Fibroblast of lung (primary cell): ENCODE data around the gene CPT1C.

Experiments used
- EZH2 ChIP-seq: IDR thresholded peaks from 2 replicates; pipeline ENCODE4 v1.5.1; 2012; ENCODE audit warnings: low read length, control low read depth, mild to moderate bottlenecking; ENCODE audit errors: missing control alignments
- TF ChIP-seq, protein P1 (sequence below), 2 donors: IDR thresholded peaks in 1 of 2; conservative IDR thresholded peaks in 1 of 2; 1 replicate in 1 of 2; 2 replicates in 1 of 2; pipeline ENCODE4 v1.5.1; 2011 to 2012; ENCODE audit warnings: low read length in 2 of 2, control low read depth in 1 of 2, inconsistent platforms in 1 of 2, low read depth in 1 of 2, mild to moderate bottlenecking in 1 of 2

DNA sequence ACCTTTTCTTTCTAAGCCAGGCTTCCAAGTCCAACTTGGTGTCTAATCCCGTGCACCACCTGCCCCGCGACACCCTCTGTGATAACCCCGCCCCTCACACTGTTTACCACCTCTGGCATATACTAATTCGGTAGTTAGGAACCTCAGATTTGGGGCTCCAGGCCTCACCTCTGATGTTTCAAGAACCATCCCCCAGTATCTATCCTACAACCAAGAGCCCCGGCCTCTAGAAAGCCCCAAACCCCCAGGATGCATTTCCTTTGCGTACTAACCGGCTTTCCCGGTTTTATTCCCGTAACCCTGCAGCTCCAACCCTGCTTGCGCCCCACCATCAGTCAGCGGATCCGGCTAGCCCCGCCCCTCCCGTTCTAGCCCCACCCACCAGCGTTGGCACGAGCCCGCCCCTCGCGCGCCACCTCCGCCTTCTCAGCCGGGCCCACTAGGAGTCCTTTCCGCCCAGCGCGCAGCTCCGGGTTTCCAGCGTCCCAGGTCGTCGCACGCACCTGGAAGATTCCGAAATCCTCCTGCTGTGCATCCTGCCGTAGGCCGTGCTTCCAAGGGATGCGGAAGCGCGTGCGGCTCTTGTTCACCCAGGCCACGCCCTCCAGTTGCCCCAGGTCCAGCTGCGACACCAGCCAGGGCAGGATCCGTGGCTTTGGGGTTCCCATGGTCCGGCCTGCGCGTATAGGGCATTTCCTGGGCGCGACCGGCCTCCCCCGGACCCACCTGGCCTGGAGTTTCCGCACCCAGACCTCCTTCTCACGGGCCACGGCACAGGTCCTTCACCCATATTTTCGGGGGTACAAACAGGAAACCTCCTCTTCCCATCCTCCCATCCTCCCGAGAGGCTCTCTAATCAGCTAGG, 26.5 kb upstream of the CPT1C start:
- TF ChIP-seq, protein P1, sequence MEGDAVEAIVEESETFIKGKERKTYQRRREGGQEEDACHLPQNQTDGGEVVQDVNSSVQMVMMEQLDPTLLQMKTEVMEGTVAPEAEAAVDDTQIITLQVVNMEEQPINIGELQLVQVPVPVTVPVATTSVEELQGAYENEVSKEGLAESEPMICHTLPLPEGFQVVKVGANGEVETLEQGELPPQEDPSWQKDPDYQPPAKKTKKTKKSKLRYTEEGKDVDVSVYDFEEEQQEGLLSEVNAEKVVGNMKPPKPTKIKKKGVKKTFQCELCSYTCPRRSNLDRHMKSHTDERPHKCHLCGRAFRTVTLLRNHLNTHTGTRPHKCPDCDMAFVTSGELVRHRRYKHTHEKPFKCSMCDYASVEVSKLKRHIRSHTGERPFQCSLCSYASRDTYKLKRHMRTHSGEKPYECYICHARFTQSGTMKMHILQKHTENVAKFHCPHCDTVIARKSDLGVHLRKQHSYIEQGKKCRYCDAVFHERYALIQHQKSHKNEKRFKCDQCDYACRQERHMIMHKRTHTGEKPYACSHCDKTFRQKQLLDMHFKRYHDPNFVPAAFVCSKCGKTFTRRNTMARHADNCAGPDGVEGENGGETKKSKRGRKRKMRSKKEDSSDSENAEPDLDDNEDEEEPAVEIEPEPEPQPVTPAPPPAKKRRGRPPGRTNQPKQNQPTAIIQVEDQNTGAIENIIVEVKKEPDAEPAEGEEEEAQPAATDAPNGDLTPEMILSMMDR (conservative IDR thresholded peaks at IDR 0.05 in 1 of 2, IDR thresholded peaks at IDR 0.05 in 1 of 2; ENCODE audit: low read depth in 1 of 2, low read length in 2 of 2) = no peak
- TF ChIP-seq EZH2 = no peak
